HepG2 (cell line): ENCODE results near the gene LRP1B. TPM values are rescaled to one million over a fixed set of nuclear protein-coding genes. Genes with fewer than 3 reads are reported as not detected.

Source experiments
- ATAC-seq: fragments of 200-7000 bp; cut with Tn5 transposase; 3 replicates; pipeline ENCODE4 v1.9.1; 2020; ENCODE audit warnings: mild to moderate bottlenecking, moderate library complexity
- BruUV-seq: library from RNA; stranded (reverse); fragments of 400-500 nt; replicated peaks from 2 replicates; lab custom pipeline; 2021; lab: Mats Ljungman, UMichigan
- CTCF ChIA-PET: fragments of 300-600 bp; formaldehyde crosslinking; extraction: SDS; loops from one replicate; lab custom pipeline; 2021; ENCODE audit warnings: low total read pairs, inconsistent platforms, low intra/inter-chr PET ratio; lab: Yijun Ruan, JAX
- POLR2A ChIA-PET: fragments of 350-600 bp; sonication (Branson Sonifier 250); formaldehyde crosslinking; loops from one replicate; lab custom pipeline; 2020; ENCODE audit warnings: antibody characterized with exemption, inconsistent platforms; lab: Yijun Ruan, JAX
- DNase-seq: peaks from one replicate; pipeline ENCODE4 v3.0.0-alpha.2; 2015; ENCODE audit warnings: low spot score
- FAIRE-seq: peaks from 3 replicates; lab custom pipeline; 2011; peaks lifted over from hg19 to GRCh38; lab: Jason Lieb, UNC
- H2AFZ ChIP-seq: one replicate; pipeline ENCODE4 v1.6.1; 2011; ENCODE audit warnings: low read length, inconsistent platforms
- H3K27ac ChIP-seq: fragments of 300-600 bp; 3 replicates; pipeline ENCODE4 v1.8.0; 2011; ENCODE audit warnings: mixed run types, mild to moderate bottlenecking, mixed read lengths, low read length, inconsistent platforms; ENCODE audit not compliant: insufficient read depth; ENCODE audit errors: extremely low read length
- H3K27me3 ChIP-seq, 2 experiments: fragments of 200-600 bp in 1 of 2; 2 replicates in 1 of 2; 3 replicates in 1 of 2; pipeline versions ENCODE4 v1.6.0 to v1.8.0; 2011; ENCODE audit warnings: low read length in 2 of 2, mild to moderate bottlenecking in 2 of 2, moderate library complexity in 2 of 2, inconsistent platforms in 1 of 2; ENCODE audit not compliant: insufficient read depth in 2 of 2, control insufficient read depth in 1 of 2
- H3K36me3 ChIP-seq, 2 experiments: fragments of 200-600 bp in 1 of 2; replicated peaks in 1 of 2; 2 replicates in 1 of 2; 3 replicates in 1 of 2; pipeline versions ENCODE4 v1.5.1 to v1.8.0; 2011; ENCODE audit warnings: low read length in 2 of 2, inconsistent platforms in 1 of 2; ENCODE audit not compliant: insufficient read depth in 2 of 2, control insufficient read depth in 1 of 2
- H3K4me1 ChIP-seq: 2 replicates; pipeline ENCODE4 v1.5.1; 2012; ENCODE audit warnings: low read length, inconsistent platforms; ENCODE audit not compliant: insufficient read depth
- H3K4me2 ChIP-seq: 2 replicates; pipeline ENCODE4 v1.6.0; 2011; ENCODE audit warnings: low read depth, low read length, inconsistent platforms
- H3K4me3 ChIP-seq, 3 experiments: fragments of 200-600 bp in 1 of 3; sonication (generic), shearing (Covaris generic) in 1 of 3; replicated peaks in 1 of 3; 2 replicates each; pipeline ENCODE4 v1.5.1; 2011 to 2016; ENCODE audit warnings: low read length in 3 of 3, inconsistent platforms in 2 of 3, low read depth in 2 of 3, mild to moderate bottlenecking in 2 of 3, control low read depth in 1 of 3, mixed read lengths in 1 of 3; ENCODE audit not compliant: insufficient read depth in 1 of 3
- H3K79me2 ChIP-seq: one replicate; pipeline ENCODE4 v1.6.1; 2011; ENCODE audit warnings: low read length, inconsistent platforms; ENCODE audit not compliant: insufficient read depth
- H3K9ac ChIP-seq: 2 replicates; pipeline ENCODE4 v1.6.0; 2011; ENCODE audit warnings: mild to moderate bottlenecking, low read depth, low read length, inconsistent platforms; ENCODE audit not compliant: insufficient read depth
- H3K9me3 ChIP-seq: 2 replicates; pipeline ENCODE4 v1.5.1; 2012; ENCODE audit warnings: mild to moderate bottlenecking, low read length
- H4K20me1 ChIP-seq: 2 replicates; pipeline ENCODE4 v1.6.0; 2011; ENCODE audit warnings: inconsistent platforms, mild to moderate bottlenecking, low read length, moderate library complexity; ENCODE audit not compliant: insufficient read depth
- DRAP1 ChIP-seq: IDR thresholded peaks from 2 replicates; pipeline ENCODE4 v1.6.1; 2016; ENCODE audit warnings: missing genetic modification reagents, missing compliant biosample characterization
- HHEX ChIP-seq: IDR thresholded peaks from 2 replicates; pipeline ENCODE4 v1.6.1; 2016; ENCODE audit warnings: control low read depth
- HMGA1 ChIP-seq: sonication (generic); formaldehyde crosslinking; conservative IDR thresholded peaks from 2 replicates; pipeline ENCODE4 v1.4.0; 2020; ENCODE audit warnings: missing genetic modification reagents
- IKZF4 ChIP-seq: sonication (generic); formaldehyde crosslinking; IDR thresholded peaks from 2 replicates; pipeline ENCODE4 v1.5.1; 2020; ENCODE audit warnings: borderline replicate concordance, mild to moderate bottlenecking, low read depth, missing genetic modification reagents; ENCODE audit errors: not compliant biosample characterization
- RBFOX2 ChIP-seq: fragments of 200-400 bp; formaldehyde crosslinking; IDR thresholded peaks from 2 replicates; pipeline ENCODE4 v1.6.1; 2017; ENCODE audit warnings: low read depth, mild to moderate bottlenecking, low read length
- RFX5 ChIP-seq: IDR thresholded peaks from 2 replicates; pipeline ENCODE4 v1.6.1; 2011; ENCODE audit warnings: low read depth, low read length, improper control_type of control experiment
- ZMYM2 ChIP-seq: sonication (generic); formaldehyde crosslinking; IDR thresholded peaks from 2 replicates; pipeline ENCODE4 v1.8.0; 2022; ENCODE audit warnings: mild to moderate bottlenecking, missing genetic modification reagents
- ZNF205 ChIP-seq: IDR thresholded peaks from 2 replicates; pipeline ENCODE4 v1.6.1; 2018; ENCODE audit warnings: missing biosample characterization, missing genetic modification reagents
- ZNF207 ChIP-seq: fragments of 450-650 bp; IDR thresholded peaks from 2 replicates; pipeline ENCODE4 v1.6.1; 2016; ENCODE audit warnings: antibody characterized with exemption, borderline replicate concordance
- ZNF331 ChIP-seq: sonication (generic); formaldehyde crosslinking; IDR thresholded peaks from 2 replicates; pipeline ENCODE4 v1.4.0; 2020; ENCODE audit warnings: missing genetic modification reagents
- ZNF441 ChIP-seq: sonication (generic); formaldehyde crosslinking; IDR thresholded peaks from 2 replicates; pipeline ENCODE4 v1.7.0; 2021; ENCODE audit warnings: missing genetic modification reagents, borderline replicate concordance
- ZNF772 ChIP-seq: sonication (generic); formaldehyde crosslinking; IDR thresholded peaks from 2 replicates; pipeline ENCODE4 v1.5.0; 2020; ENCODE audit warnings: mild to moderate bottlenecking, missing genetic modification reagents
- ZSCAN12 ChIP-seq: sonication (generic); formaldehyde crosslinking; IDR thresholded peaks from 2 replicates; pipeline ENCODE4 v1.9.0; 2021; ENCODE audit warnings: mild to moderate bottlenecking, missing genetic modification reagents
- ZZZ3 ChIP-seq: sonication (generic); formaldehyde crosslinking; IDR thresholded peaks from 2 replicates; pipeline ENCODE4 v1.4.0; 2020; ENCODE audit warnings: missing genetic modification reagents, mild to moderate bottlenecking, borderline replicate concordance
- WGBS: methylation state at CpG from one replicate; pipeline ENCODE4 v1.1.6; 2017; ENCODE audit warnings: low lambda C conversion rate; 5-methylcytosine and 5-hydroxymethylcytosine counted together
- in situ Hi-C: cut with HindIII; loops from 2 replicates; pipeline ENCODE4 v1.10.0; 2017; ENCODE audit warnings: low pct_unique_long_range_greater_than_20kb; ENCODE audit not compliant: extremely low pct_ligation_motif_present
- intact Hi-C: fragments of 100-400 bp; cut with micrococcal nuclease; formaldehyde crosslinking; loops from one replicate; pipeline ENCODE4 v1.10.0; 2022; ENCODE audit not compliant: unreplicated experiment
- polyA plus RNA-seq, 8 experiments: library from polyadenylated mRNA; depleted of rRNA in 3 of 8; stranded (reverse) in 7 of 8; unstranded in 1 of 8; fragments of >200 nt; fragmentation: Illumina TruSeq in 4 of 8; extraction: Trizol in 4 of 8; gene quantifications; 2 replicates each; pipeline versions ENCODE4 v1.2.1 to v1.2.3, GENCODE V29; 2011 to 2016; ENCODE audit warnings: low read depth in 4 of 8, missing spikeins in 1 of 8, mixed read lengths in 1 of 8; ENCODE audit not compliant: insufficient read depth in 1 of 8
- total RNA-seq, 5 experiments: library from RNA; depleted of rRNA; stranded (reverse); fragments of >200 nt; fragmentation: Illumina TruSeq; extraction: Trizol; gene quantifications; 2 replicates each; pipeline ENCODE4 v1.2.3, GENCODE V29; 2016; ENCODE audit warnings: low read depth in 1 of 5
- TF ChIP-seq, protein P1 (sequence below): IDR thresholded peaks from 2 replicates; pipeline ENCODE4 v1.6.1; 2012; ENCODE audit warnings: low read length, improper control_type of control experiment

Gene LRP1B
- total and polyA plus RNA-seq, 2 of the 13 experiments (the other 11 are each of a cell fraction or from before 2014, with no cell fraction given): 0.04 TPM; not detected in 1

DNA sequence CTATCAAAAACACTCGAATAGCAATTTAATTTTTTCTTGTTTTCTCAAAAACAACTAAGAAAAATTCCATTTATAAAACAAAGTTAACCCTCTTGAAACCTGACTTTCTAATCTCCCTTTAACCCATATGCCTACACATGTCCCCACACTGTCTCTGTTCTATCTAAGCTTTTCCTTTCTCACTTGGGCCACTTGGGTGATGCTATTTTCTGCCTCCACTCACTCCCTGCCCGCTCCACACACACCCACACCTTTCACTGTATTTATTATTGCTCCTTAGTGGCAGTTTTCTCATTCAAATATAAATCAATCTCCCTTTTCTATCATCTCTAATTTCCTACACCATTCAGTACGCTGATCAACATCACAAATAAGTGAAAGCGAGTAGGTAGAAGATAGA is 531.1 kb downstream of the LRP1B start:
- no peaks in the 10 kb centered on the region for H3K9me3 ChIP-seq
- no peaks in the 10 kb centered on the region for H3K36me3 ChIP-seq
- no TSS peak for BruUV-seq
- 9% methylated on average over 4 of the region's 4 CpGs for WGBS
- POLR2A ChIA-PET: no interaction called here
- FAIRE-seq: no peak
- no peaks in the 10 kb centered on the region for H4K20me1 ChIP-seq
- TF ChIP-seq IKZF4 (CRISPR knock-in tag) (no peak), ZZZ3 (no peak), HHEX (CRISPR knock-in tag) (no peak), ZNF772 (CRISPR knock-in tag) (no peak), ZSCAN12 (no peak), RFX5 (no peak), DRAP1 (CRISPR knock-in tag) (no peak), HMGA1 (CRISPR knock-in tag) (no peak), ZNF205 (CRISPR knock-in tag) (no peak), ZMYM2 (CRISPR knock-in tag) (no peak), RBFOX2 (no peak), ZNF207 (no peak), ZNF441 (CRISPR knock-in tag) (no peak), ZNF331 (CRISPR knock-in tag) (no peak)
- TF ChIP-seq, protein P1, sequence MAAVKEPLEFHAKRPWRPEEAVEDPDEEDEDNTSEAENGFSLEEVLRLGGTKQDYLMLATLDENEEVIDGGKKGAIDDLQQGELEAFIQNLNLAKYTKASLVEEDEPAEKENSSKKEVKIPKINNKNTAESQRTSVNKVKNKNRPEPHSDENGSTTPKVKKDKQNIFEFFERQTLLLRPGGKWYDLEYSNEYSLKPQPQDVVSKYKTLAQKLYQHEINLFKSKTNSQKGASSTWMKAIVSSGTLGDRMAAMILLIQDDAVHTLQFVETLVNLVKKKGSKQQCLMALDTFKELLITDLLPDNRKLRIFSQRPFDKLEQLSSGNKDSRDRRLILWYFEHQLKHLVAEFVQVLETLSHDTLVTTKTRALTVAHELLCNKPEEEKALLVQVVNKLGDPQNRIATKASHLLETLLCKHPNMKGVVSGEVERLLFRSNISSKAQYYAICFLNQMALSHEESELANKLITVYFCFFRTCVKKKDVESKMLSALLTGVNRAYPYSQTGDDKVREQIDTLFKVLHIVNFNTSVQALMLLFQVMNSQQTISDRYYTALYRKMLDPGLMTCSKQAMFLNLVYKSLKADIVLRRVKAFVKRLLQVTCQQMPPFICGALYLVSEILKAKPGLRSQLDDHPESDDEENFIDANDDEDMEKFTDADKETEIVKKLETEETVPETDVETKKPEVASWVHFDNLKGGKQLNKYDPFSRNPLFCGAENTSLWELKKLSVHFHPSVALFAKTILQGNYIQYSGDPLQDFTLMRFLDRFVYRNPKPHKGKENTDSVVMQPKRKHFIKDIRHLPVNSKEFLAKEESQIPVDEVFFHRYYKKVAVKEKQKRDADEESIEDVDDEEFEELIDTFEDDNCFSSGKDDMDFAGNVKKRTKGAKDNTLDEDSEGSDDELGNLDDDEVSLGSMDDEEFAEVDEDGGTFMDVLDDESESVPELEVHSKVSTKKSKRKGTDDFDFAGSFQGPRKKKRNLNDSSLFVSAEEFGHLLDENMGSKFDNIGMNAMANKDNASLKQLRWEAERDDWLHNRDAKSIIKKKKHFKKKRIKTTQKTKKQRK: no peak
- TF ChIP-seq, all 625 proteins: peak for 0
- H3K79me2 ChIP-seq: no peaks in the 10 kb centered on the region
- no peak for DNase-seq
- in situ Hi-C loops: no loop called here
- ATAC-seq: no peak
- no peaks in the 10 kb centered on the region for H3K4me1 ChIP-seq
- no peak overlapping the region for H3K4me3 ChIP-seq
- H3K4me2 ChIP-seq: no peak overlapping the region
- no peak overlapping the region for H3K9ac ChIP-seq
- CTCF ChIA-PET: no interaction called here
- no peak overlapping the region for H3K27ac ChIP-seq
- no peaks in the 10 kb centered on the region for H3K27me3 ChIP-seq
- intact Hi-C loops: no loop called here
- no peak overlapping the region for H2AFZ ChIP-seq
